ENCODE results near the gene USP10. TPM values are rescaled to one million over a fixed set of nuclear protein-coding genes. Genes with fewer than 3 reads are reported as not detected.
"Not testable (repeated sequence)": the region's sequence is repeated elsewhere in the genome, so short reads cannot be mapped to it uniquely, and the experiment has no call there.

The USP10 gene
- total and polyA plus RNA-seq, 9 donors = 30.6 to 73.4 (median 57.3) TPM

GRCh38 chr16:84680843-84681629, 18.8 kb upstream of the USP10 start:
- Histone ChIP-seq H3K36me3 (ENCODE audit: control insufficient read depth, insufficient read depth, low read length) (no peaks in the 10 kb centered on the region), H3K9me3 (replicated peaks; ENCODE audit: control insufficient read depth, low read depth, low read length) (no peaks in the 10 kb centered on the region), H3K27me3 (ENCODE audit: control insufficient read depth, insufficient read depth, low read length) (peaks cover 17% of the 10 kb centered on the region), H3K27ac (ENCODE audit: low read length) (no peak overlapping the region), H3K4me1 (ENCODE audit: control insufficient read depth, insufficient read depth, low read length) (no peaks in the 10 kb centered on the region), H3K4me3 (ENCODE audit: low read length) (no peak overlapping the region)
- WGBS (ENCODE audit: insufficient coverage) = 100% methylated on average over 1 of the region's 4 CpGs
- DNase-seq = no peak

GRCh38 chr16:84683691-84684591, 15.9 kb upstream of the USP10 start:
- Histone ChIP-seq H3K27ac (ENCODE audit: low read length) (no peak overlapping the region), H3K9me3 (replicated peaks; ENCODE audit: control insufficient read depth, low read depth, low read length) (no peaks in the 10 kb centered on the region), H3K4me3 (ENCODE audit: low read length) (no peak overlapping the region), H3K36me3 (ENCODE audit: control insufficient read depth, insufficient read depth, low read length) (no peaks in the 10 kb centered on the region), H3K4me1 (ENCODE audit: control insufficient read depth, insufficient read depth, low read length) (no peaks in the 10 kb centered on the region), H3K27me3 (ENCODE audit: control insufficient read depth, insufficient read depth, low read length) (peaks cover 17% of the 10 kb centered on the region)
- DNase-seq = no peak
- 73% methylated on average over 3 of the region's 15 CpGs for WGBS (ENCODE audit: insufficient coverage)

GRCh38 chr16:84684592-84684965, 15.2 kb upstream of the USP10 start:
- DNase-seq = no peak
- Histone ChIP-seq H3K4me1 (ENCODE audit: control insufficient read depth, insufficient read depth, low read length) (no peaks in the 10 kb centered on the region), H3K9me3 (replicated peaks; ENCODE audit: control insufficient read depth, low read depth, low read length) (no peaks in the 10 kb centered on the region), H3K36me3 (ENCODE audit: control insufficient read depth, insufficient read depth, low read length) (no peaks in the 10 kb centered on the region), H3K27me3 (ENCODE audit: control insufficient read depth, insufficient read depth, low read length) (peaks cover 17% of the 10 kb centered on the region), H3K4me3 (ENCODE audit: low read length) (no peak overlapping the region), H3K27ac (ENCODE audit: low read length) (no peak overlapping the region)
- 100% methylated on average over 1 of the region's 4 CpGs for WGBS (ENCODE audit: insufficient coverage)

GRCh38 chr16:84685210-84685609, 14.6 kb upstream of the USP10 start:
- no peak overlapping the region for H3K4me3 ChIP-seq (ENCODE audit: low read length)
- H3K36me3 ChIP-seq (ENCODE audit: control insufficient read depth, insufficient read depth, low read length) = no peaks in the 10 kb centered on the region
- DNase-seq = no peak
- H3K9me3 ChIP-seq (replicated peaks; ENCODE audit: control insufficient read depth, low read depth, low read length) = no peaks in the 10 kb centered on the region
- H3K27me3 ChIP-seq (ENCODE audit: control insufficient read depth, insufficient read depth, low read length) = peaks cover 13% of the 10 kb centered on the region
- no peak overlapping the region for H3K27ac ChIP-seq (ENCODE audit: low read length)
- 68% methylated on average over 8 of the region's 8 CpGs for WGBS (ENCODE audit: insufficient coverage)
- no peaks in the 10 kb centered on the region for H3K4me1 ChIP-seq (ENCODE audit: control insufficient read depth, insufficient read depth, low read length)

DNA sequence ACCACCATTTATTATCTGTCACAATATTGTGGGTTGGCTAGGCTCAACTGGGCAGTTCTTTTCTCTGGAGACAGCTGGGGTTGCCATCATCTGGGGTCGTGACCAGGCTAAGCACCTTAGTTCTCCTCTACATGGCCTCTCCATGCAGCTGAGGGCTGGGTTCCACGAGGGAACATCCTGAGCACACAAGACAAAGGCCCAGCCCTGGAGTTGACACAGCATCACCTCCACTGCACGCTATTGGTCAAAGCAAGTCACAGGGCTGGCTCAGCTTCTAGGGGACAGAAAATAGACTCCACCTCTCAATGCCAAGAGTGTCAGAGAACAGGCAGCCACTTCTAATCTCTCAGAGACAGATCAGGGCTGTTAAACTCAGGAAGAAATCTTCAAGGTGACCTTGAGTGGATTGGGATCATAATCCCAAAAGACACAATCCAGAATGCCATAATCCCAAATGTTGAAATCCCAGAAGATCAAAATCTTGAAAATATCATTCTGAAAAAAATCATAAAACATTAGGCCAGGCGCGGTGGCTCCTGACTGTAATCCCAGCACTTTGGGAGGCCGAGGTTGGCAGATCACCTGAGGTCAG, 13.0 kb upstream of the USP10 start:
- Histone ChIP-seq H3K4me3 (ENCODE audit: low read length) (no peak overlapping the region), H3K9me3 (replicated peaks; ENCODE audit: control insufficient read depth, low read depth, low read length) (no peaks in the 10 kb centered on the region), H3K27ac (ENCODE audit: low read length) (no peak overlapping the region), H3K36me3 (ENCODE audit: control insufficient read depth, insufficient read depth, low read length) (no peaks in the 10 kb centered on the region), H3K27me3 (ENCODE audit: control insufficient read depth, insufficient read depth, low read length) (peaks cover 12% of the 10 kb centered on the region), H3K4me1 (ENCODE audit: control insufficient read depth, insufficient read depth, low read length) (no peaks in the 10 kb centered on the region)
- WGBS (ENCODE audit: insufficient coverage) = 82% methylated on average over 6 of the region's 6 CpGs
- no peak for DNase-seq

DNA sequence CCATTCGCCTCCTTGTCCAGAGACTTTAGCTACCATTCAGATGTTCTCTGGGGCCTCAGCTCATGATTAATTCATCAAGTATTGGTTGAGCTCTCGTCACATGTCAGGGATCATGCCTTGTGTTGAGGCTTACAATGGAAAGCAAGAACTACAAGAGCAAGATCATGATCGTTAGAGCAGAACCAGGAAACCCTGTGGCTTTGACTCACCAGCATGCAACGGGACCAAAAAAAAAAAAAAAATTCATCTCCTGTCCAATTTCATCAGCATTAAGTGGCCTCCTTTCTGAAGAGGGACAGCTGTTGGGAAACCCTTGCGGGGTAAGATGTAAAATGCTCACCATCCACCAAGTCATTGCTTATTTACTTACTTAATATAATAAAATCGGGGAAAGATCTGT, 12.1 kb upstream of the USP10 start:
- Histone ChIP-seq H3K4me1 (ENCODE audit: control insufficient read depth, insufficient read depth, low read length) (no peaks in the 10 kb centered on the region), H3K36me3 (ENCODE audit: control insufficient read depth, insufficient read depth, low read length) (no peaks in the 10 kb centered on the region), H3K4me3 (ENCODE audit: low read length) (no peak overlapping the region), H3K27ac (ENCODE audit: low read length) (no peak overlapping the region), H3K27me3 (ENCODE audit: control insufficient read depth, insufficient read depth, low read length) (peaks cover 7% of the 10 kb centered on the region), H3K9me3 (replicated peaks; ENCODE audit: control insufficient read depth, low read depth, low read length) (no peaks in the 10 kb centered on the region)
- DNase-seq = no peak
- 86% methylated on average over 2 of the region's 6 CpGs for WGBS (ENCODE audit: insufficient coverage)

GRCh38 chr16:84688163-84688562, 11.6 kb upstream of the USP10 start:
- not testable (repeated sequence) for H3K27me3 ChIP-seq (ENCODE audit: control insufficient read depth, insufficient read depth, low read length); DNase-seq
- WGBS (ENCODE audit: insufficient coverage) = 100% methylated on average over 1 of the region's 4 CpGs

DNA sequence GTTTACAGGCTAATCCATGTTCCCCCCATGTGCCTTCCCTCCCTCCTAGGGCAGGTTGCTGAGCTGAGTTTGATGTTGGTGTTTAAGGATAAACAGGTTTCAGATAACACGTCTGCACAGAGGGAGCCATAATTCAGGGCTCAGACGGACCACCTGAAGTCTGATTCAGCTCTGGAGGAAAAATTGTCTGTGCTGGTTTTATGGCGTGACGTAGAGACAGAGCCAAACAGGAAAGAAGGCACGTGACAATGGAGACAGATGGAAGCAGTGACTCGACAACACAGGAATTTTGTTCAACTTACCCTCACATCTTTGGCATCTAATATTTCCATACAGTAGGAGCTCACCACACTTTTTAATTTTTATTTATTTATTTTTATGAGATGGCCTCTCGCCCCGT, 10.7 kb upstream of the USP10 start:
- Histone ChIP-seq H3K4me1 (ENCODE audit: control insufficient read depth, insufficient read depth, low read length) (no peaks in the 10 kb centered on the region), H3K4me3 (ENCODE audit: low read length) (no peak overlapping the region), H3K27ac (ENCODE audit: low read length) (no peak overlapping the region), H3K9me3 (replicated peaks; ENCODE audit: control insufficient read depth, low read depth, low read length) (no peaks in the 10 kb centered on the region), H3K27me3 (ENCODE audit: control insufficient read depth, insufficient read depth, low read length) (peaks cover 2% of the 10 kb centered on the region), H3K36me3 (ENCODE audit: control insufficient read depth, insufficient read depth, low read length) (no peaks in the 10 kb centered on the region)
- 26% methylated on average over 3 of the region's 8 CpGs for WGBS (ENCODE audit: insufficient coverage)
- peak; percentile 51 for DNase-seq

More at GRCh38 chr16:84688163-84688562, 11.6 kb upstream of the USP10 start:
- not testable (repeated sequence) for H3K9me3 ChIP-seq (replicated peaks; ENCODE audit: control insufficient read depth, low read depth, low read length); H3K27ac ChIP-seq (ENCODE audit: low read length); H3K4me1 ChIP-seq (ENCODE audit: control insufficient read depth, insufficient read depth, low read length); H3K36me3 ChIP-seq (ENCODE audit: control insufficient read depth, insufficient read depth, low read length); H3K4me3 ChIP-seq (ENCODE audit: low read length)

GRCh38 chr16:84690088-84690819, 9.5 kb upstream of the USP10 start:
- no peaks in the 10 kb centered on the region for H3K36me3 ChIP-seq (ENCODE audit: control insufficient read depth, insufficient read depth, low read length)
- no peak overlapping the region for H3K27ac ChIP-seq (ENCODE audit: low read length)
- H3K9me3 ChIP-seq (replicated peaks; ENCODE audit: control insufficient read depth, low read depth, low read length) = no peaks in the 10 kb centered on the region
- DNase-seq = no peak
- no peaks in the 10 kb centered on the region for H3K4me1 ChIP-seq (ENCODE audit: control insufficient read depth, insufficient read depth, low read length)
- WGBS (ENCODE audit: insufficient coverage) = no CpG with 5 or more reads among the region's 6 CpGs
- no peak overlapping the region for H3K4me3 ChIP-seq (ENCODE audit: low read length)
- H3K27me3 ChIP-seq (ENCODE audit: control insufficient read depth, insufficient read depth, low read length) = no peaks in the 10 kb centered on the region

All from muscle of leg (tissue), 11 donors.